Astrocyte (in vitro differentiated cells and primary cell): Measurements from ENCODE around the gene EYS.

Experiments
- EZH2 ChIP-seq: IDR thresholded peaks from 2 replicates; pipeline ENCODE4 v1.6.1; 2012; ENCODE audit warnings: mild to moderate bottlenecking, low read length, inconsistent platforms; ENCODE audit not compliant: insufficient read depth
- TF ChIP-seq, protein P1 (sequence below): IDR thresholded peaks from 2 replicates; pipeline ENCODE4 v1.5.1; 2011; ENCODE audit warnings: low read depth, mild to moderate bottlenecking, inconsistent platforms, low read length, moderate library complexity; ENCODE audit not compliant: insufficient read depth

DNA sequence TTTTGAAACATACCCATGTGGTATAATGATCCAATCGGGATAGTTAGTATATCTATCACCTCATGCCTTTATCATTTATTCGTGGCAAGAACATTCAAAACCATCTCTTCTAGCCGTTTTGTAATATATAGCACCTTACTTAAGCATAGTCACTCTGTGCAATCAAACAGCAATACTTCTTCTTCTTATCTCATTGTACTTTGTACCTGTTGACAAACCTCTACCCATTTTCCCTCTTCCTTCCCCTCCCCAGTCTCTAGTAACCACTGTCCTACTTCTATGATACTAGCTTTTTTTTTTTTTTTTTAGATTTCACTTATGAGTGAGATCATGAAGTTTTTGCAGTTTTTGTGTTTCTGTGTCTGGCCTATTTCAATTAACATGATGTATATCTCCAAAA lies 296.7 kb downstream of the EYS start:
- TF ChIP-seq, protein P1, sequence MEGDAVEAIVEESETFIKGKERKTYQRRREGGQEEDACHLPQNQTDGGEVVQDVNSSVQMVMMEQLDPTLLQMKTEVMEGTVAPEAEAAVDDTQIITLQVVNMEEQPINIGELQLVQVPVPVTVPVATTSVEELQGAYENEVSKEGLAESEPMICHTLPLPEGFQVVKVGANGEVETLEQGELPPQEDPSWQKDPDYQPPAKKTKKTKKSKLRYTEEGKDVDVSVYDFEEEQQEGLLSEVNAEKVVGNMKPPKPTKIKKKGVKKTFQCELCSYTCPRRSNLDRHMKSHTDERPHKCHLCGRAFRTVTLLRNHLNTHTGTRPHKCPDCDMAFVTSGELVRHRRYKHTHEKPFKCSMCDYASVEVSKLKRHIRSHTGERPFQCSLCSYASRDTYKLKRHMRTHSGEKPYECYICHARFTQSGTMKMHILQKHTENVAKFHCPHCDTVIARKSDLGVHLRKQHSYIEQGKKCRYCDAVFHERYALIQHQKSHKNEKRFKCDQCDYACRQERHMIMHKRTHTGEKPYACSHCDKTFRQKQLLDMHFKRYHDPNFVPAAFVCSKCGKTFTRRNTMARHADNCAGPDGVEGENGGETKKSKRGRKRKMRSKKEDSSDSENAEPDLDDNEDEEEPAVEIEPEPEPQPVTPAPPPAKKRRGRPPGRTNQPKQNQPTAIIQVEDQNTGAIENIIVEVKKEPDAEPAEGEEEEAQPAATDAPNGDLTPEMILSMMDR: no peak
- no peak for TF ChIP-seq EZH2
